ENCODE data around the gene RBM5.

The RBM5 gene

DNA sequence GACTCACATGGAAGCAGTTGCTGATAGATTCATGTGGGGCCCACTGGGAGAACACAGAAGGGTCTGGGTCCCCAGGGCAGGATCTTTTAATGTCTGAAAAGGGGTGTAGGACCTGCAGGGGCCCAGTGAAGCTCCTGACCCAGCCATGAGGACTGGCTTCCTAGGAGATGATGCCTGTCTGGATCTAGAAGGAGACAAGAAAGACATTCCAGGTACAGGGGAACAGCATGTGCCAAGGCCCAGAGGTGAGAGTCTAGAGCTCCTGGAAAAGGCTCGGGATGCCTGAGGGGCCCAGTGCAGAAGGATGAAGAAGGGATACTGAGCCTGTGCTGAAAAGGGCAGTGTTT lies 61.7 kb downstream of the RBM5 start:
- H2AFZ ChIP-seq (ENCODE audit: low read length) = no peak overlapping the region

DNA sequence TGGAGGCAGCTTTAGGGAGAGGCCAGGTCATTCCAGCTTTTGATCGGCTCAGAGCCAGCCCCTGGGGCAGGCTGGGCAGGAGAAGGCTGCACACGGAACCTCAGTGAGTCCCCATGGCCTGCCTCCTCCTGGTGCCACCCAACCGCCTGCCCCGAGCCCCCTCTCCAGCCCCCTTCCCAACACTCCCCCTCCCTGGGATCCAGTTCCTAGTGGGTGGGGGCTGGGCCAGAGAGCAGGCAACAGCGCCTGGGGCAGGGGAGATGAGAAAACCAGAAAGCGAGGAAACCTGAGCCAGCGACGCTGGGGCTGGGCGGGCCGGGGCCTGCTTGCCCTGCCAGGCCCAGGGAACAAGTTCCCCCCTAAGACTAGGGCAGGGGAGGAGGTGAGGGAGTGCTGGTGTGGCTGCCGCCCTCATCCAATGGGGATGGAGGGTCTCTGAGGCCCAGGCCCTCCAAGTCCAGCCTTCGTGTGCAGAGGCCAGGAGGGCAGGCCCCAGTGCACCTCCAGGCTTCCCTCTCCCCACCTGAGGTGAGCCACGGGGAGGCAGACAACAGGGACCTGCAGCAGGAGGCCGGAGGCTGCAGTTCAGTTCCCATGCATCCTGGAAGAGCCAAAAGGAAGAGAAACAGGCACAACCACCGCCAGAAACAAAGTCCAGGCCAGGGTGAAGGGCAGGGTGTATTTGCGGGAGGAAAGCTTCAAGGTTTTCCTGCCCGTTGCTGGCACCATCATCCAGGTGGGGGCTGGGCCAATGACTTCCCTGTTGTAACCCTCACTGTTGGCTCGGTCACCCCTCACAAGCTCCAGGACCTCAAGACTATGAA lies 62.4 kb downstream of the RBM5 start:
- no peak overlapping the region for H3K4me2 ChIP-seq (ENCODE audit: low read depth, low read length, poor library complexity, severe bottlenecking)
- H3K9ac ChIP-seq (ENCODE audit: low read depth, low read length, poor library complexity, severe bottlenecking) = no peak overlapping the region
- no peaks in the 10 kb centered on the region for H3K4me1 ChIP-seq (ENCODE audit: insufficient read depth, low read length, poor library complexity, severe bottlenecking)

More for the DNA sequence above, 61.7 kb downstream of the RBM5 start:
- Histone ChIP-seq H3K4me2 (ENCODE audit: low read depth, low read length, poor library complexity, severe bottlenecking) (no peak overlapping the region), H3K4me1 (ENCODE audit: insufficient read depth, low read length, poor library complexity, severe bottlenecking) (no peaks in the 10 kb centered on the region), H3K79me2 (ENCODE audit: insufficient read depth, low read length) (no peaks in the 10 kb centered on the region), H4K20me1 (ENCODE audit: insufficient read depth, low read length, poor library complexity, severe bottlenecking) (no peaks in the 10 kb centered on the region), H3K36me3 (ENCODE audit: insufficient read depth, low read length) (no peaks in the 10 kb centered on the region), H3K9me2 (replicated peaks; ENCODE audit: low read depth, low read length) (no peaks in the 10 kb centered on the region), H3K9me3 (ENCODE audit: insufficient read depth, low read depth, low read length) (no peaks in the 10 kb centered on the region), H3K4me3 (ENCODE audit: low read length, poor library complexity, severe bottlenecking) (no peak overlapping the region), H3K27me3 (ENCODE audit: insufficient read depth, low read length, poor library complexity, severe bottlenecking) (no peaks in the 10 kb centered on the region), H3F3A (ENCODE audit: low read depth) (no peaks in the 10 kb centered on the region), H3K9ac (ENCODE audit: low read depth, low read length, poor library complexity, severe bottlenecking) (no peak overlapping the region)
- TF ChIP-seq EZH2phosphoT487 (IDR thresholded peaks at IDR 0.05; ENCODE audit: borderline replicate concordance) (no peak), CTCF (conservative IDR thresholded peaks at IDR 0.05; ENCODE audit: low read length) (no peak)

GRCh38 chr3:50151728-50152127 lies 63.0 kb downstream of the RBM5 start:
- no peaks in the 10 kb centered on the region for H3K36me3 ChIP-seq (ENCODE audit: insufficient read depth, low read length)
- H3F3A ChIP-seq (ENCODE audit: low read depth) = no peaks in the 10 kb centered on the region
- no peaks in the 10 kb centered on the region for H4K20me1 ChIP-seq (ENCODE audit: insufficient read depth, low read length, poor library complexity, severe bottlenecking)
- no peaks in the 10 kb centered on the region for H3K79me2 ChIP-seq (ENCODE audit: insufficient read depth, low read length)
- no peak for TF ChIP-seq CTCF (conservative IDR thresholded peaks at IDR 0.05; ENCODE audit: low read length)
- no peak for TF ChIP-seq EZH2phosphoT487 (IDR thresholded peaks at IDR 0.05; ENCODE audit: borderline replicate concordance)
- no peak overlapping the region for H2AFZ ChIP-seq (ENCODE audit: low read length)
- H3K9ac ChIP-seq (ENCODE audit: low read depth, low read length, poor library complexity, severe bottlenecking) = no peak overlapping the region
- H3K27me3 ChIP-seq (ENCODE audit: insufficient read depth, low read length, poor library complexity, severe bottlenecking) = no peaks in the 10 kb centered on the region
- no peak overlapping the region for H3K4me2 ChIP-seq (ENCODE audit: low read depth, low read length, poor library complexity, severe bottlenecking)
- no peaks in the 10 kb centered on the region for H3K9me3 ChIP-seq (ENCODE audit: insufficient read depth, low read depth, low read length)
- no peaks in the 10 kb centered on the region for H3K4me1 ChIP-seq (ENCODE audit: insufficient read depth, low read length, poor library complexity, severe bottlenecking)
- no peak overlapping the region for H3K4me3 ChIP-seq (ENCODE audit: low read length, poor library complexity, severe bottlenecking)
- no peaks in the 10 kb centered on the region for H3K9me2 ChIP-seq (replicated peaks; ENCODE audit: low read depth, low read length)

More for the DNA sequence above, 62.4 kb downstream of the RBM5 start:
- Histone ChIP-seq H3K9me2 (replicated peaks; ENCODE audit: low read depth, low read length) (no peaks in the 10 kb centered on the region), H3K36me3 (ENCODE audit: insufficient read depth, low read length) (no peaks in the 10 kb centered on the region), H3K27me3 (ENCODE audit: insufficient read depth, low read length, poor library complexity, severe bottlenecking) (no peaks in the 10 kb centered on the region), H3K9me3 (ENCODE audit: insufficient read depth, low read depth, low read length) (no peaks in the 10 kb centered on the region), H3K79me2 (ENCODE audit: insufficient read depth, low read length) (no peaks in the 10 kb centered on the region), H2AFZ (ENCODE audit: low read length) (no peak overlapping the region), H4K20me1 (ENCODE audit: insufficient read depth, low read length, poor library complexity, severe bottlenecking) (no peaks in the 10 kb centered on the region), H3K4me3 (ENCODE audit: low read length, poor library complexity, severe bottlenecking) (no peak overlapping the region), H3F3A (ENCODE audit: low read depth) (no peaks in the 10 kb centered on the region)
- no peak for TF ChIP-seq CTCF (conservative IDR thresholded peaks at IDR 0.05; ENCODE audit: low read length)
- TF ChIP-seq EZH2phosphoT487 (IDR thresholded peaks at IDR 0.05; ENCODE audit: borderline replicate concordance) = no peak

Data from Loucy (cell line).